OCI-LY7 (cell line): ENCODE data around the gene PRDM10.

Experiments used
- EZH2phosphoT487 ChIP-seq: fragments of 200-600 bp; sonication (generic); IDR thresholded peaks from 2 replicates; pipeline ENCODE4 v1.6.1; 2018; ENCODE audit warnings: low read depth, borderline replicate concordance, mild to moderate bottlenecking, mixed run types, antibody characterized with exemption, low read length, moderate library complexity, mixed read lengths
- TF ChIP-seq, protein P1 (sequence below): fragments of 200-600 bp; sonication (generic); conservative IDR thresholded peaks from 2 replicates; pipeline ENCODE4 v1.5.1; 2014; ENCODE audit warnings: mild to moderate bottlenecking, antibody characterized with exemption, low read length, moderate library complexity, mixed read lengths

DNA sequence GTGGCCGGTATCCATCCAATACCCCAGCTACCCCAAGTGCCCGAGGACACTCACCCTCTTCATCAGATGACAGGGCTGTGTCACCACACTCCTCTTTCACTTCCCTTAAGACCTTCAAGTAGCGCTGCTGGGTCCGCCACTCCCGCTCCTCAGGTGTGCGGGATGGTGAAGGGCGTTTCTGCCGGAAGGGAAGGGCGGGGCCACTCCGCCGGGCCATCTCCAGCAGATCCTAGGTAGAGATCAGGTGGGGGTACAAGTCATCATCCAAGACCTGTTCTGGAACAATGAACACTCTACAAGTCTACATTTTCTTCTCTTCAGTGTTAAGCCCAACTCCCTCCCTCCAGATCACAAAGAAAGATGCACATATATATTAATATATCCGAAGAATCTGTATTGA lies 117.3 kb downstream of the PRDM10 start:
- TF ChIP-seq EZH2phosphoT487: no peak
- TF ChIP-seq, protein P1, sequence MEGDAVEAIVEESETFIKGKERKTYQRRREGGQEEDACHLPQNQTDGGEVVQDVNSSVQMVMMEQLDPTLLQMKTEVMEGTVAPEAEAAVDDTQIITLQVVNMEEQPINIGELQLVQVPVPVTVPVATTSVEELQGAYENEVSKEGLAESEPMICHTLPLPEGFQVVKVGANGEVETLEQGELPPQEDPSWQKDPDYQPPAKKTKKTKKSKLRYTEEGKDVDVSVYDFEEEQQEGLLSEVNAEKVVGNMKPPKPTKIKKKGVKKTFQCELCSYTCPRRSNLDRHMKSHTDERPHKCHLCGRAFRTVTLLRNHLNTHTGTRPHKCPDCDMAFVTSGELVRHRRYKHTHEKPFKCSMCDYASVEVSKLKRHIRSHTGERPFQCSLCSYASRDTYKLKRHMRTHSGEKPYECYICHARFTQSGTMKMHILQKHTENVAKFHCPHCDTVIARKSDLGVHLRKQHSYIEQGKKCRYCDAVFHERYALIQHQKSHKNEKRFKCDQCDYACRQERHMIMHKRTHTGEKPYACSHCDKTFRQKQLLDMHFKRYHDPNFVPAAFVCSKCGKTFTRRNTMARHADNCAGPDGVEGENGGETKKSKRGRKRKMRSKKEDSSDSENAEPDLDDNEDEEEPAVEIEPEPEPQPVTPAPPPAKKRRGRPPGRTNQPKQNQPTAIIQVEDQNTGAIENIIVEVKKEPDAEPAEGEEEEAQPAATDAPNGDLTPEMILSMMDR: no peak
